HL-60/S4 treated with retinoic acid at 250 ng/mL for 4 days and 3 days (cell line): ENCODE measurements around the gene PDE4D.

Experiments
- in situ Hi-C: fragments of 300-500 bp; cut with MboI; formaldehyde crosslinking; loops from 2 replicates; pipeline ENCODE4 v1.7.0; 2022; ENCODE audit warnings: low sequenced_read_pairs

The PDE4D gene

GRCh38 chr5:59115345-59115744 lies 778.2 kb downstream of the PDE4D start:
- in situ Hi-C loops: no loop called here

- in situ Hi-C loops: no loop called here
Observed at GRCh38 chr5:59109383-59109782, 784.1 kb downstream of the PDE4D start.

DNA sequence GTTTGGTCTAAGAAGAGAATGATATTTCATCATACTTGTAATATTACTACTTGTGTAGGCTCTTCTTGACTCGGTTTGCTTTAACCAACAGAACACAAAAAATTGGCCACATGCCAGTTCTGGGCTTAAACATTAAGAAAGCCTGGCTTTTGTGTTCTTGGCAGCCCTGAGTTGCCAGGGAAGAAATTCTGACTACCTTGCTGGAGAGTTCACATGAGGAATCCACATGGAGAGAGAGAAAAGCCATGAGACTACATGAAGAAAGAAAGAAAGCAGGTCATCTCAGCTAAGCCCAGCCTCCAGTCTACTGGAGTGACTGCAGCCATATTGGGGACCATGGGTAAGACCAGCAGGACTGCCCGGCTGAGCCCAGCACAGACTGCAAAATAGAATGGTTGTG lies 785.8 kb downstream of the PDE4D start:
- in situ Hi-C loops: no loop called here

DNA sequence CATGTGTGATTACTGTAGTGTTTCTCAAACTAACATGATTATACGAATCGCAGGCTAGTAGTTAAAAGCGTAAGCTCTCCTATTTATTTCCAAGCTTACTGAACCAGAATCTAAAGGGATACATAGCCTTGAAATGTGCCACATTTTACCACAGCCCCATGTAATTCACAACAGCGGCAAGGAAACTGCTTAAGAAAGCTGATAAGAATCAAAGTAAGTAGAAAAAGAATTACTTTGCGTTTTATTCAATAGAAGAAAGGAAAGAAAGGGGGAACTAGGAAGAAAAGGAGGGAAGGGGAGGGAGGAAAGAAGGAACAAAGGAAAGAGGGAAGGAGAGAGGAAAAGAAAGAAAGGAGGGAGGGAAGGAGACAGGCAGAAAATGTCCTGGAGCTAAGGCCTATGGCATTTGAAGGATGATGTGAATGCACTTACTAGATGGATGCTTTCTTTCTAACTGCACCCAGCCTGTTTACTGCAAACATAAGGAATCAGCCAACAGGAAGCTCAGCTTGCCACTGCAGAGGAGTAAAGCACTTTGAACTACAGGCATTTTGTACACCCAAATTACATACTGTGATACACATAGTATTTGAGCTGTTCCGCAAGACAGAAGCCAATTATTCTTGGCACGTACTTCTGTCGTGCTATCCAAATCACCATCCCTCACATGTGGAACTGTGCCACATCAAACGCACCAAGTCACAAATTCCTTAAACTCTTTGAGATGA lies 789.0 kb downstream of the PDE4D start:
- in situ Hi-C loops: no loop called here

GRCh38 chr5:59103303-59103702 lies 790.2 kb downstream of the PDE4D start:
- in situ Hi-C loops: no loop called here

DNA sequence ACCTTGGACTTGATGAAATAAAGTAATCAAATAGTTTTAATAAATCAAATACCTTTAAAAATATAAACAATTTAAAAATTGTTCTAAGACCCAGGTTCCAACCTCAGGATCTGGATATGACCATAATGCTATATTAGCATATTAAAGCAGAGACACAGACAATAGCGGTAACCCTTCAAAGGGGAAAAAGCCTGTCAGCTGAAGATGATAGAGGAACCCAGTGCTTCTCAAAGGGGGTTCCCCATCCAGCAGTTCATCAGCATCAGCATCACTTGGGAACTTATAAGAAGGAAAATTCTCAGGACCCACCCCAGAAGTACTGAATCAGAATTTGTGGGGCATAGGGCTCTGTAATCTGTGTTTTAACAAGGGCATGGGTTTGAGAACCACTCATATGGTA lies 791.1 kb downstream of the PDE4D start:
- in situ Hi-C loops: no loop called here

- in situ Hi-C loops: no loop called here
Observed at GRCh38 chr5:59100875-59101274, 792.7 kb downstream of the PDE4D start.

- in situ Hi-C loops: no loop called here
Observed at GRCh38 chr5:59099995-59100345, 793.6 kb downstream of the PDE4D start.

DNA sequence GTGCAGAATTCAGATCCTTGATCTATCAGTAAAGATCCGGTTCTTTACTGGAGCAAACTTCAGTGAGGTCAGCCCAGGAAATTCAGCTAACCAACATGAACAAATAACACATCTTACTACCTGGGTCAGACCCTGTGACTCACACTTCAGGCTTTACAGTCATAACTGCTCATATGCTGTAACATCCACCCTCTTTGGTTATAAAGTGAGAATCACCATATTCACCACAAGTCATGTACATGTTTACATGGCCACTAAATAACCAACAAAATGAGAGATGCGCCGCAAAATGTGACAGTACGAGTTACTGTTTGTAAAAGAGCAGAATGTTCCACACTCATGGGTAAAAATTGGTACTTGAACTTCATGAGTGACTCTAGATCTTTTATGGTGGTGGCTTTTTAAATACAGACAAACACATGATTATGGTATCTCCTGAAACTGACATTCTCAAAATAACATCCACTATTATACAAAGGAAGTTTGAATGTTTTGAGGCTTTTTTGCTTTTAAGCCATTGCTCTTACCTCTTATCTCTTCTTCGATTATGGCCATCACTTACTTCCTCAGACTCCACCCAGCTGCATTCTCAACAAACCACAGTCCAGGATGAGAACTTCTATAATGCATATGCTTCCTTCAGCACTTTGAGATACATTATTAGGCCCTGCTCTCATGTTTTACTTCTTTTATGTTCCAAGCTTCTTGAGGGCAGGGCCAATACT lies 794.1 kb downstream of the PDE4D start:
- in situ Hi-C loops: no loop called here

DNA sequence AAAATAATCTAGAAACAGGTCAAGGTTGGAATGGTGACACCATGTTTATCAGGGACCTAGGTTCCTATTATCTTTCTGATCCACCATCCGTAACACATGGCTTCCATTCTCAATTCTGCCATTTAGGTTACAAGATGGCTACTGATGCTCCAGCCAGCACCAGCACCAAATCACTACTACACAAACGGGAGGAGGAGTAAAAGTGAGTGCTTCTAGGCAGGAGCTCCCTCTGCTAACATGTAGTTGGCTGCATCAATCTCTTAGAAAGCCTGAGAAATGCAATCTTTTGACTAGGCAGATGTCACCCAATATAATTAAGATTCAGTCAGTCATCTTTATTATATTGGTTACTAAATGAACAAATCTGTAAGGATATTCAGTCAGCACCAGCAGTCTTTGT lies 794.8 kb downstream of the PDE4D start:
- in situ Hi-C loops: no loop called here

DNA sequence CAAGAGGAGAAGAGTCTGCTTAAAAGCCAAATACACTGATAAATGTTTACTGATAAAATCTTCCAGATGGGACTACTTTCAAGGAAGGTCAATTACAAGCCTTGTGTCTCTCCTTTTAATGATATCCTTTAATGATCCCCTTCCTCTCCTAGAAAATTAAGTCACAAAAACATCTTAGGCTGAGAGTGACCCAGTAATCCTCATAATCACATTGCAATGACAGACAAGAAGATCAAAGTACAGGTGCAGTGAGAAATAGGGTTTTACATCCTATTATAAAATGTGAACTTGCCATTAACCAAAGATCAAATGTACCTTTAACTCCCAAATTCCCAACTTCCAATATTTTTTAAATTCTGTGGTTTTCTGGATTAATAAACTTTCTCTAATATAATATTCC lies 795.8 kb downstream of the PDE4D start:
- in situ Hi-C loops: no loop called here

DNA sequence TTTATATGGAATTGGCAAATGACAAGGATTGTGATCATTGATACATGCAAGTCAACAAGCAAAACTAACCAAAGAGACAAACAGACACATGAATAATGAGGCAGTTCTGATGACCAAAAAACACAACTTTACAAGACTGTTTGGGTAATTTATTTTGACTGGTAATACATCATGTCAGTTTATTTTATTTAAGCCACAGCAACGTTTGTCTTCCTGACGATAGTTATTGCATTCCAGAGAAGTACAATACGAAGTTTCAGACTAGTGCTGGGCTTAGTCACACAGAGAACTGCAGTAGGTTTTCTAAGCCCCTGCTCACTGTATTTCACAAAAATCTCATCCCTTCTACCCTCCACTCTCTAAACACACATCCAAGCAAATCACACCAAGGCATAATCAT lies 796.4 kb downstream of the PDE4D start:
- in situ Hi-C loops: no loop called here

DNA sequence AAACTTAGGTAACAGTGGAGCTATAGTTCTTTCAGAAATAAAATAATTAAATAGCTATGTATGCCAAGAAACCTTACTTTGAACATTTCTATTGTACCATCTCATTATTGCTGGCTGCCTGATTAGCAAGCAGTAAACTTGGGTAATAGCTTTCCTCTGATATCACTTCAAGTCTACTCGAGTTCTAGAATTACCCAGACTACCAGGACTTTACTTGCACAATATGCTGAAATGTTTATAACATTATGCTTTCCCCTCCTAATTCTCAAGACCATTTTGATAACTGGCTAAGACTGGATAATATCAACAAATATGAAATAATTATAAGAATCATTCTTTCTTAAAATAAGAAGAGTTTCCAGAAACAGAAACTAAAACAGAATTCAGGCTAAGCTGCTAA lies 798.0 kb downstream of the PDE4D start:
- in situ Hi-C loops: no loop called here

GRCh38 chr5:59094864-59095263 lies 798.7 kb downstream of the PDE4D start:
- in situ Hi-C loops: no loop called here

DNA sequence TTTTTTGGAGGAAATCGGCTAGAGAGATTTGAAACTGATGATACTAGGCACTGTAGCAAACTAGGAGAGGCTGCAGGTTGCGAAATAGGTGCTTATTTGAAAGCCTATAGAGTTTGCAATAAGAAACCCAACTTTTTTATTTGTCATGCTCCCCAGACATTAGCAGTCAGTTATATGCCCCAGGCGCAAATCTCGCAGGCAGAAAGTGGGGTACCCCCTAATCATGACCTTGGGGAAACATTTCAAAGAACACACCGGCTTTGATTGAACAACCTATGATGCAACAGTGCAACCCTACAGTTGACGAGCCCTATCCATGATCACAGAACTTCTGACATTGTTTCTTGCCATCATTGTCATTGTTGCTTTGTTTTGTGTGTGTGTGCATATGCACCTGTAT lies 800.2 kb downstream of the PDE4D start:
- in situ Hi-C loops: no loop called here

GRCh38 chr5:59092758-59093157 lies 800.8 kb downstream of the PDE4D start:
- in situ Hi-C loops: no loop called here

GRCh38 chr5:59091965-59092364 lies 801.6 kb downstream of the PDE4D start:
- in situ Hi-C loops: no loop called here

- in situ Hi-C loops: no loop called here
Observed at GRCh38 chr5:59090323-59090722, 803.2 kb downstream of the PDE4D start.

DNA sequence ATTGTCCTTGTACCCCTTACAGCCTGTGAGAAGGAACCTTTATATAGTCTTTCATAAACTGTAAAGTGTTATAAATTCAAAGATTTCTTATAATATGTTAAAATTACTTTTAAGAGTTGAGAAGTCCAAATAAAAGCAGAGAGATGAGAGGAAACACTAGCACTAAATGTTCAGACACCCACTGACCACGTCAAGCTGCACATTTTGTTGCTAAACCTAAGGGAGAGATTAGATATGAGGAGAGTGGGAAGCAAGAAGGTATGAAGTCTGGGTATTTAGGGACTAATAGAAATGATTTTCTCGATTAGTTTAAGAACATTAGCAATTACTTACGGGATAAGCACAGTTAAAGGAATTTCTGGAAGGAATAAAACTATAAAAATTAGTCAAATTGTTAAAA lies 803.8 kb downstream of the PDE4D start:
- in situ Hi-C loops: no loop called here

DNA sequence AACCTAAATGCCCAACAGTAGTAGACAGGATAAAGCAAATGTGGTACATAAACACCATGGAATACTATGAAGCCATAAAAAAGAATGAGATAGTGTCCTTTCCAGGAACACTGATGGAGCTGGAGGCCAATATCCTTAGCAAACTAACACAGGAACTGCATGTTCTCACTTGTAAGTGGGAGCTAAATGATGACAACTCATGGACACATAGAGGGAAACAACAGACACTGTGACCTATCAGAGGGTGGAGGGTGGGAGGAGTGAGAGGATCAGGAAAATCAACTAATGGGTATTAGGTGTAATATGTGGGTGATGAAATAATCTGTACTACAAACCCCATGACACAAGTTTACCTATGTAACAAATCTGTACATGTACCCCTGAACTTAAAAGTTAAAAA lies 805.0 kb downstream of the PDE4D start:
- in situ Hi-C loops: no loop called here

DNA sequence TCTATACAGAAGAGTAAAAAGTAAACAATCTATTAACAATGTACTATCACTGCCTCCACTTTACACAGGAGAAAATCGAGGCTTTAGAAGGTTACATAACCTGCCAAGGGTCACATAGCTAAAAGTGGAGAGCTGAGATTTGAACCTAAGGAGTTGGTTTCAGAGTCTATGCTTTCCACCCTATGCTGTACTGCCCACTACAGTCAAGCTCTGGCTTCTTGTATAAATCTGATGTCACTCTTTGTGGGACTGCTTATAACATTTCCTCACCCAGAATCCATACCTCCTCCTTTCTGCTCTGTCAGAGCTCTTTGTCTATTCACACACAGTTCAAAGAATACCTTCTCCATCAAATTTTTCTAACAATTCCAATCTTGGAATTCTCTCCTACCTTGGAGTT lies 807.5 kb downstream of the PDE4D start:
- in situ Hi-C loops: no loop called here

DNA sequence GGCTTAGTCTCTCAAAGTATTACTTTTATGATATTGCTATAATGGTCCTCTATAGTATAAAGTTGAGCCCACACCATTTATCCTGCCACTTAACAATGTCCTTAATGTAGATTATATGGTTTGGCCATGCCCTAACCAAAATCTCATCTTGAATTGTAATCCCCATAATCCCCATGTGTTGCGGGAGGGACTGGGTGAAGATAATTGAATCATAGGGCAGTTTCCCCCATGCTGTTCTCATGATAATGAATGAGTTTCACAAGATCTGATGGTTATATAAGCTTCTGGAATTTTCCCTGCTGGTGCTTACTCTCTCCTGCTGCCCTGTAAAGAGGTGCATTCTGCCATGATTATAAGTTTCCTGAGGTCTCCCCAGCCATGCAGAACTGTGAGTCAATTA lies 811.8 kb downstream of the PDE4D start:
- in situ Hi-C loops: no loop called here
